Measurements from ENCODE around the gene KNOP1. TPM values are rescaled to one million over a fixed set of nuclear protein-coding genes. Genes with fewer than 3 reads are reported as not detected.
"Not testable (repeated sequence)": the region's sequence is repeated elsewhere in the genome, so short reads cannot be mapped to it uniquely, and the experiment has no call there.

KNOP1 gene
- total and polyA plus RNA-seq, 4 donors, result 6.5 to 12.9 (median 9.6) TPM

DNA sequence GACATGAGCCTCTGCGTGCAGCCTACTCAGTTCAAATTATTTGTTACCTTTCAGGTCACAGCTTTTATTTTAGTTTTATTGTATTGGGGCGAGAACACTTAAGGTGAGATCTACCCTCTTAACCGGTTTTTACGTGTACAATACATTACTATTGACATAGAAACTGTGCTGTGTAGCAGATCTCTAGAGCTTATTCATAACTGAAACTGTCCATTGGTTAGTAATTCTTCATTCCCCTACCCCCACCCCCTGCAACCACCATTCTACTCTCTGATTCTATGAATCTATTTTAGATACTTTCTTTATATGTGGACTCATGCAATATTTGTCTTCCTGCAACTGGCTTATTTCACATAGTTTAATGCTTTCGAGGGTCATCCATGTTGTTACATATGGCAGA, 43.5 kb downstream of the KNOP1 start:
- no peak for DNase-seq
- Histone ChIP-seq H3K27me3 (ENCODE audit: control insufficient read depth in 1 of 2, insufficient read depth in 2 of 2, low read length in 1 of 2) (no peaks in the 10 kb centered on the region), H3K4me3 (ENCODE audit: low read length in 2 of 2) (no peak overlapping the region), H3K36me3 (ENCODE audit: control insufficient read depth in 1 of 2, insufficient read depth in 2 of 2, low read length in 1 of 2) (peaks cover 0 to 9% of the 10 kb centered on the region in 2 donors), H3K4me1 (ENCODE audit: control insufficient read depth in 1 of 2, insufficient read depth in 2 of 2, low read length in 2 of 2) (no peaks in the 10 kb centered on the region), H3K9me3 (ENCODE audit: control insufficient read depth, low read length) (no peaks in the 10 kb centered on the region), H3K27ac (ENCODE audit: low read depth in 1 of 2, low read length in 2 of 2) (no peak overlapping the region)
- WGBS, 2 donors, result 95% methylated on average over 5 of the region's 5 CpGs
- no peak for ATAC-seq (ENCODE audit: low FRiP score)
- intact Hi-C loops (cut with DNase I), result no loop called here

DNA sequence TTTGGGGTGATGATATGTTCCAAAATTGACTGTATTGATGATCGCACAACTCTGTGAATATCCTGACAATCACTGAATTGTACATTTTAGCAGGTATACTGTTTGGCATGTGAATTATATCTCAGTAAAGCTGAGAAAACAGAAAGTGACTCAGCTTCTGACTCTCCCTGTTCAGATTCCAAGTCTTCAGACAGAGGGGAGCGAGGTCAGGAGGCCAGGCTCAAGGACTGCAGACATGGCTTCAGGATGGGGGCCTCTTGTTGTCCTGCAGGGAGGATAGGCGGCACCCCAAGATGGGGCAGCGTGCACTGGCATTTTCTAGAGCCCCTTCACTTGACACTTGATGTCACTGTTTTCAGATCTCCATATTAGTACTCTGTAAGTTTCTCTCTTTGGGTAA, 45.6 kb downstream of the KNOP1 start:
- intact Hi-C loops (cut with DNase I), result no loop called here
- ATAC-seq (ENCODE audit: low FRiP score) (no peak), DNase-seq (no peak)
- no peaks in the 10 kb centered on the region for H3K27me3 ChIP-seq (ENCODE audit: control insufficient read depth in 1 of 2, insufficient read depth in 2 of 2, low read length in 1 of 2)
- H3K4me3 ChIP-seq (ENCODE audit: low read length in 2 of 2), result no peak overlapping the region
- H3K36me3 ChIP-seq (ENCODE audit: control insufficient read depth in 1 of 2, insufficient read depth in 2 of 2, low read length in 1 of 2), result peaks cover 0 to 9% of the 10 kb centered on the region in 2 donors
- 93 to 95% methylated on average over 4 of the region's 4 CpGs for WGBS, 2 donors
- H3K4me1 ChIP-seq (ENCODE audit: control insufficient read depth in 1 of 2, insufficient read depth in 2 of 2, low read length in 2 of 2), result no peaks in the 10 kb centered on the region
- no peak overlapping the region for H3K27ac ChIP-seq (ENCODE audit: low read depth in 1 of 2, low read length in 2 of 2)
- no peaks in the 10 kb centered on the region for H3K9me3 ChIP-seq (ENCODE audit: control insufficient read depth, low read length)

GRCh38 chr16:19666477-19666876, 51.5 kb downstream of the KNOP1 start:
- no peak overlapping the region for H3K27ac ChIP-seq (ENCODE audit: low read depth in 1 of 2, low read length in 2 of 2)
- ATAC-seq (ENCODE audit: low FRiP score), result no peak
- 33 to 36% methylated on average over 3 of the region's 3 CpGs for WGBS, 2 donors
- H3K36me3 ChIP-seq (ENCODE audit: control insufficient read depth in 1 of 2, insufficient read depth in 2 of 2, low read length in 1 of 2), result peaks cover 0 to 4% of the 10 kb centered on the region in 2 donors
- no peak overlapping the region for H3K4me3 ChIP-seq (ENCODE audit: low read length in 2 of 2)
- intact Hi-C loops (cut with DNase I), result no loop called here
- H3K9me3 ChIP-seq (ENCODE audit: control insufficient read depth, low read length), result no peaks in the 10 kb centered on the region
- no peak for DNase-seq
- H3K27me3 ChIP-seq (ENCODE audit: control insufficient read depth in 1 of 2, insufficient read depth in 2 of 2, low read length in 1 of 2), result no peaks in the 10 kb centered on the region
- no peaks in the 10 kb centered on the region for H3K4me1 ChIP-seq (ENCODE audit: control insufficient read depth in 1 of 2, insufficient read depth in 2 of 2, low read length in 2 of 2)

GRCh38 chr16:19665313-19665712, 52.7 kb downstream of the KNOP1 start:
- H3K27ac ChIP-seq (ENCODE audit: low read depth in 1 of 2, low read length in 2 of 2); H3K27me3 ChIP-seq (ENCODE audit: control insufficient read depth in 1 of 2, insufficient read depth in 2 of 2, low read length in 1 of 2); DNase-seq; H3K4me1 ChIP-seq (ENCODE audit: control insufficient read depth in 1 of 2, insufficient read depth in 2 of 2, low read length in 2 of 2); intact Hi-C loops (cut with DNase I); H3K9me3 ChIP-seq (ENCODE audit: control insufficient read depth, low read length); H3K36me3 ChIP-seq (ENCODE audit: control insufficient read depth in 1 of 2, insufficient read depth in 2 of 2, low read length in 1 of 2); H3K4me3 ChIP-seq (ENCODE audit: low read length in 2 of 2); ATAC-seq (ENCODE audit: low FRiP score): not testable (repeated sequence)
- WGBS, 2 donors, result 95 to 98% methylated on average over 3 of the region's 3 CpGs

DNA sequence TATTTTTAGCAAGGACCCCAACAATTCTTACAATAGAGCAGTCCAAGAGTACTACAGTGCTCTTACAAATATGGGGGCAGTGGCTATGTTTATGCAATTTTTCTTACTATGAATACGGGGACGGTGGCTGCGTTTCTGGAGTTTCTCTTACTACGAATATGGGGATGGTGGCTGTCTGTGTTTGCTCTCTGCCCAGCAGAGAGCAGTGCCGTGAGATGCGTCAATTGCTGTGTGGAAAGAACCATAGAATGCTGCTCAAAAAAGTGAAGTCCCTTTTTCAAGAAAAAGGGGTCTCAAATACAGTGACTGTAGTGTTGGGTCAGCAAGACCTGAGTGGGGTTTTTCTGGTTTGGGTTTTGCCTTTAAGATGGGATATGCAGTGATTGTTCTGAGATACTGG, 53.9 kb downstream of the KNOP1 start:
- no peak for DNase-seq
- H3K36me3 ChIP-seq (ENCODE audit: control insufficient read depth in 1 of 2, insufficient read depth in 2 of 2, low read length in 1 of 2), result peaks cover 0 to 3% of the 10 kb centered on the region in 2 donors
- no peaks in the 10 kb centered on the region for H3K9me3 ChIP-seq (ENCODE audit: control insufficient read depth, low read length)
- intact Hi-C loops (cut with DNase I), result no loop called here
- WGBS, 2 donors, result 93 to 95% methylated on average over 6 of the region's 6 CpGs
- H3K27ac ChIP-seq (ENCODE audit: low read depth in 1 of 2, low read length in 2 of 2), result no peak overlapping the region
- ATAC-seq (ENCODE audit: low FRiP score), result no peak
- no peaks in the 10 kb centered on the region for H3K27me3 ChIP-seq (ENCODE audit: control insufficient read depth in 1 of 2, insufficient read depth in 2 of 2, low read length in 1 of 2)
- no peak overlapping the region for H3K4me3 ChIP-seq (ENCODE audit: low read length in 2 of 2)
- H3K4me1 ChIP-seq (ENCODE audit: control insufficient read depth in 1 of 2, insufficient read depth in 2 of 2, low read length in 2 of 2), result no peaks in the 10 kb centered on the region

GRCh38 chr16:19662351-19662750, 55.7 kb downstream of the KNOP1 start:
- H3K27me3 ChIP-seq (ENCODE audit: control insufficient read depth in 1 of 2, insufficient read depth in 2 of 2, low read length in 1 of 2), result no peaks in the 10 kb centered on the region
- no peak overlapping the region for H3K4me3 ChIP-seq (ENCODE audit: low read length in 2 of 2)
- no peak overlapping the region for H3K27ac ChIP-seq (ENCODE audit: low read depth in 1 of 2, low read length in 2 of 2)
- no peaks in the 10 kb centered on the region for H3K9me3 ChIP-seq (ENCODE audit: control insufficient read depth, low read length)
- DNase-seq, result no peak
- intact Hi-C loops (cut with DNase I), result no loop called here
- peaks cover 0 to 5% of the 10 kb centered on the region in 2 donors for H3K36me3 ChIP-seq (ENCODE audit: control insufficient read depth in 1 of 2, insufficient read depth in 2 of 2, low read length in 1 of 2)
- H3K4me1 ChIP-seq (ENCODE audit: control insufficient read depth in 1 of 2, insufficient read depth in 2 of 2, low read length in 2 of 2), result no peaks in the 10 kb centered on the region
- ATAC-seq (ENCODE audit: low FRiP score), result no peak
- WGBS, 2 donors, result 90 to 94% methylated on average over 7 of the region's 7 CpGs

DNA sequence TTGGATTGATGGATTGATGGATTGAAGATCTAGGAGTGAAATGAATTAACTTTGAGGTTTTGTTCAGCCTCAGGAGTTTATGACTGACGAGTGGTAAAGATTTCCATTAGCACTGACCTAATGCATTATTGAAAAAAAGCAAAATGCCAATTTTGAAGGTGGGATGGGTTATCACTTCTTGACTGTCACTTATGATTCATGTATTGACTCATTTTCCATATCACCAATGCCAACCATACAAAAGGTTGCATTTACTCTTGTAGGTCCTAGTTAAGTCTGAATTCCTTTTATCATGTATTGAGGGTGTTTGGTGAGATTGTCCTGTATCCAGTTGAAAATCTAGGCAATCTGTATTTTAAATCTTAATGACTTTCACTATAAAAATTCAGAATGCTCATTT, 57.6 kb downstream of the KNOP1 start:
- 87 to 90% methylated on average over 1 of the region's 1 CpG for WGBS, 2 donors
- no peaks in the 10 kb centered on the region for H3K4me1 ChIP-seq (ENCODE audit: control insufficient read depth in 1 of 2, insufficient read depth in 2 of 2, low read length in 2 of 2)
- H3K9me3 ChIP-seq (ENCODE audit: control insufficient read depth, low read length), result no peaks in the 10 kb centered on the region
- peaks cover 0 to 8% of the 10 kb centered on the region in 2 donors for H3K36me3 ChIP-seq (ENCODE audit: control insufficient read depth in 1 of 2, insufficient read depth in 2 of 2, low read length in 1 of 2)
- ATAC-seq (ENCODE audit: low FRiP score), result no peak
- H3K4me3 ChIP-seq (ENCODE audit: low read length in 2 of 2), result no peak overlapping the region
- H3K27ac ChIP-seq (ENCODE audit: low read depth in 1 of 2, low read length in 2 of 2), result no peak overlapping the region
- DNase-seq, result no peak
- intact Hi-C loops (cut with DNase I), result no loop called here
- no peaks in the 10 kb centered on the region for H3K27me3 ChIP-seq (ENCODE audit: control insufficient read depth in 1 of 2, insufficient read depth in 2 of 2, low read length in 1 of 2)

DNA sequence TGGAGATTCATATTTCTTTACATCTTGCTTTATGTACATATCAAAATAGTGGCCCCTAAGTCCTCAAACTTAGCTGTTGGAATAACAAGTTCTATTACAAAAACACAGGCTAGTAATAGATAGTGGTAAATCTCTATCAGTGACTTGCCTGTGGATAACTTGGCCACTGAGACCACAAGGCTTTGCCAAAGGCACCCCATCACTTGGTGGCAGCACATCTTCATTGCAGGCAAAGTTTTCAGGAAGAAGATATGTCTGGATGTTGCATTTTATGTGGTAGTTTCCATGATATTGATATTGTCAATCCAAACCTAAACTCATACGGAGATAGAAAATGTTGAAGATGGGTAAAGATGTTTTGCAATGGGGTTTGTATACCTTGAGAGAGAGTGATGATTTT, 58.5 kb downstream of the KNOP1 start:
- no peaks in the 10 kb centered on the region for H3K4me1 ChIP-seq (ENCODE audit: control insufficient read depth in 1 of 2, insufficient read depth in 2 of 2, low read length in 2 of 2)
- no peaks in the 10 kb centered on the region for H3K9me3 ChIP-seq (ENCODE audit: control insufficient read depth, low read length)
- DNase-seq (no peak), ATAC-seq (ENCODE audit: low FRiP score) (no peak)
- H3K4me3 ChIP-seq (ENCODE audit: low read length in 2 of 2), result no peak overlapping the region
- 94 to 100% methylated on average over 1 of the region's 1 CpG for WGBS, 2 donors
- intact Hi-C loops (cut with DNase I), result no loop called here
- H3K36me3 ChIP-seq (ENCODE audit: control insufficient read depth in 1 of 2, insufficient read depth in 2 of 2, low read length in 1 of 2), result peaks cover 0 to 10% of the 10 kb centered on the region in 2 donors
- H3K27me3 ChIP-seq (ENCODE audit: control insufficient read depth in 1 of 2, insufficient read depth in 2 of 2, low read length in 1 of 2), result no peaks in the 10 kb centered on the region
- H3K27ac ChIP-seq (ENCODE audit: low read depth in 1 of 2, low read length in 2 of 2), result no peak overlapping the region

GRCh38 chr16:19657831-19658230, 60.2 kb downstream of the KNOP1 start:
- 73 to 79% methylated on average over 4 of the region's 4 CpGs for WGBS, 2 donors
- no peak overlapping the region for H3K27ac ChIP-seq (ENCODE audit: low read depth in 1 of 2, low read length in 2 of 2)
- no peaks in the 10 kb centered on the region for H3K4me1 ChIP-seq (ENCODE audit: control insufficient read depth in 1 of 2, insufficient read depth in 2 of 2, low read length in 2 of 2)
- H3K4me3 ChIP-seq (ENCODE audit: low read length in 2 of 2), result no peak overlapping the region
- H3K36me3 ChIP-seq (ENCODE audit: control insufficient read depth in 1 of 2, insufficient read depth in 2 of 2, low read length in 1 of 2), result peaks cover 6 to 10% of the 10 kb centered on the region in 2 donors
- intact Hi-C loops (cut with DNase I), result no loop called here
- no peaks in the 10 kb centered on the region for H3K9me3 ChIP-seq (ENCODE audit: control insufficient read depth, low read length)
- DNase-seq, result no peak
- no peaks in the 10 kb centered on the region for H3K27me3 ChIP-seq (ENCODE audit: control insufficient read depth in 1 of 2, insufficient read depth in 2 of 2, low read length in 1 of 2)
- ATAC-seq (ENCODE audit: low FRiP score), result no peak
